Activated B cell treated with CpG ODN at 0.5 μM for 24 hours (primary cell): ENCODE results near the gene ASMT. TPM values are rescaled to one million over a fixed set of nuclear protein-coding genes. Genes with fewer than 3 reads are reported as not detected.
"Not testable (repeated sequence)": the region's sequence is repeated elsewhere in the genome, so short reads cannot be mapped to it uniquely, and the experiment has no call there.

ENCODE experiments used
- ATAC-seq: fragments of 200-7000 bp; cut with Tn5 transposase; one replicate; pipeline ENCODE4 v1.10.0; 2021; ENCODE audit warnings: low read depth, mild to moderate bottlenecking, moderate library complexity
- CTCF ChIA-PET: fragments of 350-600 bp; sonication (Branson Sonifier 250); formaldehyde crosslinking; loops from one replicate; lab custom pipeline; 2021; ENCODE audit warnings: antibody characterized with exemption; lab: Charles Lee
- POLR2A ChIA-PET: fragments of 350-600 bp; sonication (Branson Sonifier 250); formaldehyde crosslinking; loops from one replicate; lab custom pipeline; 2021; ENCODE audit warnings: antibody characterized with exemption; lab: Charles Lee
- DNase-seq: peaks from one replicate; pipeline ENCODE4 v3.0.0; 2022
- H3K27ac Mint-ChIP-seq: one replicate; pipeline ENCODE4 v1.8.0; 2020; ENCODE audit warnings: mixed read lengths
- H3K27me3 Mint-ChIP-seq: one replicate; pipeline ENCODE4 v1.8.0; 2021; ENCODE audit warnings: mixed read lengths
- H3K36me3 Mint-ChIP-seq: one replicate; pipeline ENCODE4 v1.8.0; 2021; ENCODE audit warnings: low read depth, mixed read lengths
- H3K4me1 Mint-ChIP-seq: one replicate; pipeline ENCODE4 v1.8.0; 2021; ENCODE audit warnings: mixed read lengths
- H3K4me3 Mint-ChIP-seq: one replicate; pipeline ENCODE4 v1.8.0; 2020; ENCODE audit warnings: mild to moderate bottlenecking, mixed read lengths
- H3K9me3 Mint-ChIP-seq: one replicate; pipeline ENCODE4 v1.8.0; 2020; ENCODE audit warnings: mixed read lengths
- intact Hi-C: fragments of 100-400 bp; cut with micrococcal nuclease; formaldehyde crosslinking; loops from one replicate; pipeline ENCODE4 v1.15.1; 2024
- total RNA-seq: library from RNA; stranded (reverse); gene quantifications from 2 replicates; pipeline ENCODE4 v1.2.3, GENCODE V29; 2022
- TF ChIP-seq, protein P1 (sequence below): fragments of 200-600 bp; IDR thresholded peaks from one replicate; pipeline ENCODE4 v1.8.0; 2022; ENCODE audit warnings: antibody characterized with exemption, mild to moderate bottlenecking

ASMT gene
- total RNA-seq, 1 donor from 2014 or later: 0.44 TPM

DNA sequence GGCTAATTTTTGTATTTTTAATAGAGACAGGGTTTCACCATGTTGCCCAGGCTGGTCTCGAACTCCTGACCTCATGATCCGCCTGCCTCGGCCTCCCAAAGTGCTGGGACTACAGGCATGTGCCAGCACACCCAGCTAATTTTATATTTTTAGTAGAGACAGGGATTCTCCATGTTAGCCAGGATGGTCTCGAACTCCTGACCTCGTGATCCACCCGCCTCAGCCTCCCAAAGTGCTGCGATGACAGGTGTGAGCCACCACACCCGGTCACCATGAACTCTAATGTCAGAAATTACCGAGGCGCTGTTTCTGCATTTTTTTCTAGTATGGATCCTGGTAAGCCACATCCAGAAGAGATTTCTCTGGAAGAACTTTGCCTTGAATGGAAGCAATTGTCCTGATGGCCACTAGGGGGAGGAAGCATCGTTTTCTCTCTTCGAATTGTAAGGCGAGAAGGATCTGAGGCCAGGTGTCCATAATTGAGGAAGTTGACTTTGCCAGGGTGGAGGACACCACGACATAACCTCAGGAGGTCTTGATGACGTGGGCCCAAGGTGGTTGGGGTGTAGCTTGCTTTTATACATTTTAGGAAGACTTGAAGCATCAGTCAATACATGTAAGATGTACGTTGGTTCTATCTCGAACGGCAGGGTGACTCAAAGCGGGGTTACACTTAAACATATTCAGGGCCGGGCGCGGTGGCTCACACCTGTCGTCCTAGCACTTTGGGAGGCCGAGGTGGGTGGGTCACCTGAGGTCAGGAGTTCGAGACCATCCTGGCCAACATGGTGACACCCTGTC is 37.4 kb downstream of the ASMT start:
- POLR2A ChIA-PET, H3K27me3 Mint-ChIP-seq, H3K36me3 Mint-ChIP-seq, CTCF ChIA-PET, H3K4me3 Mint-ChIP-seq, H3K9me3 Mint-ChIP-seq: not testable (repeated sequence)
- DNase-seq: peak; percentile 25
- peak; percentile 77 for ATAC-seq
- Mint-ChIP-seq H3K27ac (peak overlapping the region; percentile 55), H3K4me1 (peaks cover 11% of the 10 kb centered on the region)
- TF ChIP-seq, protein P1, sequence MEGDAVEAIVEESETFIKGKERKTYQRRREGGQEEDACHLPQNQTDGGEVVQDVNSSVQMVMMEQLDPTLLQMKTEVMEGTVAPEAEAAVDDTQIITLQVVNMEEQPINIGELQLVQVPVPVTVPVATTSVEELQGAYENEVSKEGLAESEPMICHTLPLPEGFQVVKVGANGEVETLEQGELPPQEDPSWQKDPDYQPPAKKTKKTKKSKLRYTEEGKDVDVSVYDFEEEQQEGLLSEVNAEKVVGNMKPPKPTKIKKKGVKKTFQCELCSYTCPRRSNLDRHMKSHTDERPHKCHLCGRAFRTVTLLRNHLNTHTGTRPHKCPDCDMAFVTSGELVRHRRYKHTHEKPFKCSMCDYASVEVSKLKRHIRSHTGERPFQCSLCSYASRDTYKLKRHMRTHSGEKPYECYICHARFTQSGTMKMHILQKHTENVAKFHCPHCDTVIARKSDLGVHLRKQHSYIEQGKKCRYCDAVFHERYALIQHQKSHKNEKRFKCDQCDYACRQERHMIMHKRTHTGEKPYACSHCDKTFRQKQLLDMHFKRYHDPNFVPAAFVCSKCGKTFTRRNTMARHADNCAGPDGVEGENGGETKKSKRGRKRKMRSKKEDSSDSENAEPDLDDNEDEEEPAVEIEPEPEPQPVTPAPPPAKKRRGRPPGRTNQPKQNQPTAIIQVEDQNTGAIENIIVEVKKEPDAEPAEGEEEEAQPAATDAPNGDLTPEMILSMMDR: peak; percentile 60
- intact Hi-C loops: loop anchor here (1.0 to 10.0 kb wide), 6 partner anchors 9 to 975 kb away; no protein-coding TSS in a partner anchor

DNA sequence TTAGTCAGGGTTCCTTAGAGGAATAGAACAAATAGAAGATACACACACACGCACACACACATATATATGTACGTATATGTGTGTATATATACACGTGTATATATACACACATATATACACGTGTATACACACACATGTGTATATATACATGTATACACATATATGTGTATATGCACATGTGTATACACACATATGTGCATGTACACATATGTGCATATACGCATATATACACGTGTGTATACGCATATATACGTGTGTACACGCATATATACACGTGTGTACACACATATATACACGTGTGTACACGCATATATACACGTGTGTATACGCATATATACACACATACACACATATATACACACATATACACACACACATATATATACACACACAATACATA is 41.5 kb downstream of the ASMT start:
- no peaks in the 10 kb centered on the region for H3K27me3 Mint-ChIP-seq
- no peaks in the 10 kb centered on the region for H3K9me3 Mint-ChIP-seq
- no peaks in the 10 kb centered on the region for H3K36me3 Mint-ChIP-seq
- H3K4me1 Mint-ChIP-seq: peaks cover 31% of the 10 kb centered on the region
- CTCF ChIA-PET: no interaction called here
- H3K4me3 Mint-ChIP-seq: no peak overlapping the region
- POLR2A ChIA-PET: no interaction called here
- TF ChIP-seq, protein P1: no peak
- H3K27ac Mint-ChIP-seq: no peak overlapping the region
- no peak for DNase-seq
- ATAC-seq: no peak
- intact Hi-C loops: loop anchor here (10.0 kb wide), 2 partner anchors 412 to 858 kb away; no protein-coding TSS in a partner anchor

DNA sequence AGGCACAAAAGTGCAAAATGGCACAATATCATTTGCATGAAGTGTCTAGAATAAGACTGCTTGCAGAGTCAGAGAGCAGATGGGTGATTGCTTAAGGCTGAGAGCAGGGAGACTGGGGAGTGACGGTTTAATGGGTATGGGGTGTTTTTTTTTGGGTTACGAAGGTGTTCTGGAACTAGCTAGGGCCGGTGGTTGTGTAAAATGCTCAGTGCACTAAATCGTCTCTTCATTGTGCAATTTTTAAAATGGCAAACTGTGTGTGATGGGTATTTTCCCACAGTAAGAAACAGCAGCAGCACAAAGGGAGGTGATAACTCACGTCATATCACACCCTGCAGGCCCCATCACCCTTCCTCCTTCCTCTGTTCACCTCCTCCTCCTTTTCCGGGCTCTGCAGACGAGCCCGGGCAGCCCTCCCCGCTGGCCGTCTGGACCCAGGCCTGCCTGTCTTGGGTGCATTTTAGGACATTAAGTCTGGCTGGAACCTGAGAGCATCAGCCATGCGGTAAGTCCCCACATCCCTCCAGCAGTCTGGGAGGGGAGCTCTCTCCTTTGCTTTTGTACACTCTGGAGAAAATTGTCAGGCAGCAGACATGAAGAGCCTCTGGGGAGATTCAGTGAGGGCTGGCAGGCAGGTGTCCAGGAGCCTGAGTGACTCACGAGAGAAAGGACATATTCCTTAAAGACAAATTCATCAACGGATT is 42.7 kb downstream of the ASMT start:
- H3K27me3 Mint-ChIP-seq: no peaks in the 10 kb centered on the region

DNA sequence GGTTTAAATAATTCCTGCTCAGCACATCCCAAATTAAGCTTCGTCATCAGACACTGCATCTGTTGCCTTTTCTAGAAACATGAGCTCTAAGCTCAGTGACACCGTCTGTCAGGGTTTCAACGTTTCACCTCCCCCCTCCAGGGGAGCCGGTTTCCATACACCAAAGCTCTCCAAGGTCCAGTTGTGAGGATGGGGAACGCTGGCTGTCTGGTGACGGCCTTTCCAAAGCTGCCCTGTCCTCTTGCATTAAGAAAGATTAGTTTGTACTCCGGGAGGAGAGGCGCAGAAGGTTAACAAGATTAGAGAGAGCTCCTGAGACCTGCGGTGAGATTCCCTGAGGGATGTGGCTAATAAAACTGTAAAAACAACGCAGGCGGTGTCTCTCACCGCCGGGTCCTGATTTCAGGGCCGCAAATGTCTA is 43.2 kb downstream of the ASMT start:
- Mint-ChIP-seq H3K4me3 (peak overlapping the region; percentile 80), H3K9me3 (no peaks in the 10 kb centered on the region), H3K27ac (peak overlapping the region; percentile 81), H3K27me3 (no peaks in the 10 kb centered on the region), H3K36me3 (no peaks in the 10 kb centered on the region), H3K4me1 (peaks cover 27% of the 10 kb centered on the region)
- intact Hi-C loops: loop anchor here (10.0 kb wide), 2 partner anchors 413 to 857 kb away; no protein-coding TSS in a partner anchor
- ATAC-seq (no peak), DNase-seq (no peak)
- ChIA-PET POLR2A (no interaction called here), CTCF (no interaction called here)
- TF ChIP-seq, protein P1: no peak

More for the DNA sequence above, 42.7 kb downstream of the ASMT start:
- TF ChIP-seq, protein P1: no peak
- ChIA-PET POLR2A (no interaction called here), CTCF (no interaction called here)
- Mint-ChIP-seq H3K4me1 (peaks cover 27% of the 10 kb centered on the region), H3K9me3 (no peaks in the 10 kb centered on the region), H3K36me3 (no peaks in the 10 kb centered on the region), H3K27ac (peak overlapping the region; percentile 81), H3K4me3 (peak overlapping the region; percentile 80)
- intact Hi-C loops: loop anchor here (10.0 kb wide), 2 partner anchors 413 to 857 kb away; no protein-coding TSS in a partner anchor
- DNase-seq (peak; percentile 18), ATAC-seq (no peak)
